Measurements from ENCODE around the gene FGF2.
"Not testable (repeated sequence)": the region's sequence is repeated elsewhere in the genome, so short reads cannot be mapped to it uniquely, and the experiment has no call there.

The FGF2 gene

GRCh38 chr4:122847931-122848330 is 21.3 kb downstream of the FGF2 start:
- no peak for DNase-seq (ENCODE audit: low spot score)

- not testable (repeated sequence) for DNase-seq (ENCODE audit: low spot score)
Measured at GRCh38 chr4:122849789-122850188, 23.2 kb downstream of the FGF2 start.

- no peak for DNase-seq (ENCODE audit: low spot score)
Measured at GRCh38 chr4:122851568-122851967, 24.9 kb downstream of the FGF2 start.

- peak; percentile 26 for DNase-seq (ENCODE audit: low spot score)
Measured at GRCh38 chr4:122854447-122855352, 28.1 kb downstream of the FGF2 start.

- DNase-seq (ENCODE audit: low spot score), result no peak
Measured at GRCh38 chr4:122855353-122855890, 28.8 kb downstream of the FGF2 start.

GRCh38 chr4:122857160-122857559 is 30.5 kb downstream of the FGF2 start:
- DNase-seq (ENCODE audit: low spot score), result no peak

- no peak for DNase-seq (ENCODE audit: low spot score)
Measured at GRCh38 chr4:122858705-122859104, 32.1 kb downstream of the FGF2 start.

- DNase-seq (ENCODE audit: low spot score), result no peak
Measured at GRCh38 chr4:122861172-122861943, 34.7 kb downstream of the FGF2 start.

- DNase-seq (ENCODE audit: low spot score), result no peak
Measured at GRCh38 chr4:122863639-122864038, 37.0 kb downstream of the FGF2 start.

- DNase-seq (ENCODE audit: low spot score), result no peak
Measured at GRCh38 chr4:122865425-122865824, 38.8 kb downstream of the FGF2 start.

GRCh38 chr4:122868235-122868634 is 41.6 kb downstream of the FGF2 start:
- DNase-seq (ENCODE audit: low spot score), result not testable (repeated sequence)

GRCh38 chr4:122873146-122873545 is 46.5 kb downstream of the FGF2 start:
- DNase-seq (ENCODE audit: low spot score), result no peak

- DNase-seq (ENCODE audit: low spot score), result peak; percentile 63
Measured at GRCh38 chr4:122873821-122874593, 47.4 kb downstream of the FGF2 start.

GRCh38 chr4:122875949-122876348 is 49.3 kb downstream of the FGF2 start:
- DNase-seq (ENCODE audit: low spot score), result no peak

GRCh38 chr4:122876456-122876855 is 49.8 kb downstream of the FGF2 start:
- DNase-seq (ENCODE audit: low spot score), result no peak

GRCh38 chr4:122879001-122879400 is 52.4 kb downstream of the FGF2 start:
- no peak for DNase-seq (ENCODE audit: low spot score)

- DNase-seq (ENCODE audit: low spot score), result peak; percentile 20
Measured at GRCh38 chr4:122882857-122883735, 56.5 kb downstream of the FGF2 start.

GRCh38 chr4:122884499-122884898 is 57.9 kb downstream of the FGF2 start:
- DNase-seq (ENCODE audit: low spot score), result no peak

GRCh38 chr4:122889726-122890125 is 63.1 kb downstream of the FGF2 start:
- no peak for DNase-seq (ENCODE audit: low spot score)

- no peak for DNase-seq (ENCODE audit: low spot score)
Measured at GRCh38 chr4:122890147-122890795, 63.6 kb downstream of the FGF2 start.
